WERI-Rb-1 (cell line): Measurements from ENCODE around the gene FBXW11.
"Not testable (repeated sequence)": the region's sequence is repeated elsewhere in the genome, so short reads cannot be mapped to it uniquely, and the experiment has no call there.

Experiments
- DNase-seq: peaks from one replicate; pipeline ENCODE4 v3.0.0-alpha.2; 2020
- H3K27ac ChIP-seq: fragments of 250-450 bp; sonication (Bioruptor Pico); 2 replicates; pipeline ENCODE4 v1.5.1; 2020; ENCODE audit warnings: mild to moderate bottlenecking, moderate library complexity
- H3K27me3 ChIP-seq: fragments of 250-450 bp; sonication (Bioruptor Pico); 2 replicates; pipeline ENCODE4 v1.5.1; 2021; ENCODE audit warnings: mild to moderate bottlenecking, low read depth, moderate library complexity; ENCODE audit not compliant: insufficient read depth, severe bottlenecking
- H3K36me3 ChIP-seq: fragments of 250-450 bp; sonication (Bioruptor Pico); 2 replicates; pipeline ENCODE4 v1.5.1; 2020; ENCODE audit warnings: mild to moderate bottlenecking, moderate library complexity
- H3K4me3 ChIP-seq: 2 replicates; pipeline ENCODE4 v1.5.1; 2011; ENCODE audit warnings: low read depth, mild to moderate bottlenecking, control low read depth, low read length
- H3K9me3 ChIP-seq: fragments of 250-450 bp; sonication (Bioruptor Pico); 2 replicates; pipeline ENCODE4 v1.5.1; 2021; ENCODE audit warnings: mild to moderate bottlenecking, moderate library complexity; ENCODE audit not compliant: severe bottlenecking
- CTCF ChIP-seq: IDR thresholded peaks from 2 replicates; pipeline ENCODE4 v1.5.1; 2011; ENCODE audit warnings: low read depth, mild to moderate bottlenecking, control low read depth, inconsistent platforms, low read length

FBXW11 gene

GRCh38 chr5:171946000-171946781, 60.2 kb downstream of the FBXW11 start:
- Histone ChIP-seq H3K9me3 (no peaks in the 10 kb centered on the region), H3K27ac (no peak overlapping the region), H3K36me3 (no peaks in the 10 kb centered on the region), H3K4me3 (no peak overlapping the region), H3K27me3 (no peaks in the 10 kb centered on the region)
- DNase-seq = no peak
- no peak for TF ChIP-seq CTCF

GRCh38 chr5:171945476-171945875, 61.0 kb downstream of the FBXW11 start:
- Histone ChIP-seq H3K27ac (no peak overlapping the region), H3K27me3 (no peaks in the 10 kb centered on the region), H3K4me3 (no peak overlapping the region), H3K9me3 (no peaks in the 10 kb centered on the region), H3K36me3 (no peaks in the 10 kb centered on the region)
- DNase-seq = no peak
- TF ChIP-seq CTCF = no peak

- Histone ChIP-seq H3K4me3 (no peak overlapping the region), H3K27ac (no peak overlapping the region)
These were observed 61.4 kb downstream of the FBXW11 start for GRCh38 chr5:171945066-171945465.

GRCh38 chr5:171942112-171942516, 64.3 kb downstream of the FBXW11 start:
- not testable (repeated sequence) for H3K36me3 ChIP-seq, DNase-seq, H3K9me3 ChIP-seq, H3K4me3 ChIP-seq, H3K27me3 ChIP-seq, H3K27ac ChIP-seq

More at GRCh38 chr5:171945066-171945465, 61.4 kb downstream of the FBXW11 start:
- TF ChIP-seq CTCF = no peak
- DNase-seq = no peak
- Histone ChIP-seq H3K27me3 (no peaks in the 10 kb centered on the region), H3K36me3 (no peaks in the 10 kb centered on the region), H3K9me3 (no peaks in the 10 kb centered on the region)

- H3K27ac ChIP-seq, H3K36me3 ChIP-seq, H3K4me3 ChIP-seq, H3K27me3 ChIP-seq, H3K9me3 ChIP-seq, DNase-seq: not testable (repeated sequence)
These were observed 64.8 kb downstream of the FBXW11 start for GRCh38 chr5:171941675-171942074.

GRCh38 chr5:171941275-171941674, 65.2 kb downstream of the FBXW11 start:
- H3K4me3 ChIP-seq, H3K27ac ChIP-seq, DNase-seq, H3K9me3 ChIP-seq, H3K36me3 ChIP-seq, H3K27me3 ChIP-seq: not testable (repeated sequence)

GRCh38 chr5:171939951-171940350, 66.5 kb downstream of the FBXW11 start:
- DNase-seq = no peak
- H3K27ac ChIP-seq = no peak overlapping the region
- no peaks in the 10 kb centered on the region; the same call in 1 of the 2 replicates for H3K36me3 ChIP-seq
- no peak for TF ChIP-seq CTCF
- H3K9me3 ChIP-seq = no peaks in the 10 kb centered on the region
- no peak overlapping the region for H3K4me3 ChIP-seq
- H3K27me3 ChIP-seq = no peaks in the 10 kb centered on the region
